Stimulated activated CD4-positive, alpha-beta T cell treated with anti-CD3 and anti-CD28 coated beads, TNF-alpha, amount 100 ng/mL, for 1 hour (primary cell): ENCODE measurements around the gene DTX1.
"Not testable (repeated sequence)": the region's sequence is repeated elsewhere in the genome, so short reads cannot be mapped to it uniquely, and the experiment has no call there.

ENCODE experiments used
- DNase-seq, 3 donors: peaks; one replicate each; pipeline ENCODE4 v3.0.0-alpha.2; 2020; ENCODE audit warnings: low read depth in 3 of 3, low spot score in 1 of 3

DTX1 gene

GRCh38 chr12:113112043-113112899 is 55.7 kb downstream of the DTX1 start:
- no peak for DNase-seq

DNA sequence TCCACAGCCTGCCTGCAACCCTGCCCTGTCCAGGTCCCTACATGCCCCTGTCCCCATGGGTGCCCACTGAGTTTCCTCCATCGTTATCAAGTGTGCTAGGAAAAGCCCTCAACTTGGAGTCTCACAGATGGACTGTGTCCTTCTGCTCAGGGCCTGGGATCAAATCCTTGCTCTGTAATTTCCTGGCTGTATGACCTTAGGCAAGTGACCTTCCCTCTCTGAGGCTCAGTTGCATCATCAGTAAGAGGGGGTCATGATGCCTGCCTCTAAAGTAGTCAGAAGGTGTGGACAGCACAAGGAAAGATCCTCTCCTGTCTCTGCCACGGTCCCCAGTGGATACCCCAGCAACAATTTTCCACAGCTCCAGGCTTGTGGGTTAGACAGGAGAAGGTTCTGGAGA is 56.9 kb downstream of the DTX1 start:
- no peak for DNase-seq

DNA sequence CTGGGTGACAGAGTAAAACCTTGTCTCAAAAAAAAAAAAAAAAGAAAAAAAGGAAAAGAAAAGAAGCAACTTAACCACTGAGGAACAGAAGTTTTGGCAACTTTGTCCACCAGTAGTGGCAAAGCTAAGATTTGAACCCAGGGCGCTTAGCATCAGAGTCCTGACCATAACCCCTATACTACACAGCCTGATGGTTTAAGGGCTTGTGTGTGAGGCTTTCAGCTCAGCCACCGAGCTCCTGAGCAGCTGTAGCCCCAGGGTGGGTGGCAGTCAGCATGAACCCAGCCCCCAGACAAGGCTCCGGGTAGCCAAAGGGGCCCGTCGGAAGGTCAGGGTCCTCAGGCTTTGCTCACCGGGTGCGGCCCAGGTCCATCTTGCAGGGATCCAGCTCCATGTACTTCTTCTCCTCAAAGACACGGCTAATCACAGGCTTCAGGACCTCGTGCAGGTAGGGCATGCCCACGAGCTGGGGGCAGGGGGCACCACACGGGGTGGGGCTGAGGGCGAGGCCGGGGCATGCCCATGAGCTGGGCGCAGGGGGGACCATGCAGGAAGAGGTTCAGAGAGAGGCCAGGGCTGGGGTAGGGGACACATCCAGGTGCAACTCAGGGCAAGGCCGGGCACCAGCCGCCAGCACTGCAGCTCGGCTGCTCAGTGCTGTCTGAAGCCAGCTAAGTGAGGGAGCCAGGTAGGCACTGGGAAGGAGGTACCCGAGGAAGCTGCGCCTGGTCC is 58.1 kb downstream of the DTX1 start:
- no peak for DNase-seq

- no peak for DNase-seq
These were observed 59.1 kb downstream of the DTX1 start for GRCh38 chr12:113115455-113116126.

- no peak for DNase-seq
These were observed 60.3 kb downstream of the DTX1 start for GRCh38 chr12:113116875-113117274.

- not testable (repeated sequence) for DNase-seq
These were observed 61.2 kb downstream of the DTX1 start for GRCh38 chr12:113117684-113118083.

DNA sequence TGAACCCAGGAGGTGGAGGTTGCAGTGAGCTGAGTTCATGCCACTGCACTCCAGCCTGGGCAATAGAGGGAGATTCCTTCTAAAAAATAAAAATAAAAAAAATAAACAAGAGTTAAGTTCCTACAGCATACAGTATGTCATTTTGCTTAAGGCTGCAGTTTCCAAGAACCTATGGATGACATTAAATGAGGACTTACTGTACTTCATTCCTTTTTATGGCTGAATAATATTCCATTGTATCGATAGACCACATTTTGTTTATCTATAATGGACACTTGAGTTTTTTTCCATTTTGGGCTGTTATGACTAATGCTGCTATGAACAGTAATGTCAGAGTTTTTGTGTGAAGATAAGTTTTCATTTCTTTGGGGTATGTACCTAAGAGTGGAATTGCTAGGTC is 61.6 kb downstream of the DTX1 start:
- no peak for DNase-seq

DNA sequence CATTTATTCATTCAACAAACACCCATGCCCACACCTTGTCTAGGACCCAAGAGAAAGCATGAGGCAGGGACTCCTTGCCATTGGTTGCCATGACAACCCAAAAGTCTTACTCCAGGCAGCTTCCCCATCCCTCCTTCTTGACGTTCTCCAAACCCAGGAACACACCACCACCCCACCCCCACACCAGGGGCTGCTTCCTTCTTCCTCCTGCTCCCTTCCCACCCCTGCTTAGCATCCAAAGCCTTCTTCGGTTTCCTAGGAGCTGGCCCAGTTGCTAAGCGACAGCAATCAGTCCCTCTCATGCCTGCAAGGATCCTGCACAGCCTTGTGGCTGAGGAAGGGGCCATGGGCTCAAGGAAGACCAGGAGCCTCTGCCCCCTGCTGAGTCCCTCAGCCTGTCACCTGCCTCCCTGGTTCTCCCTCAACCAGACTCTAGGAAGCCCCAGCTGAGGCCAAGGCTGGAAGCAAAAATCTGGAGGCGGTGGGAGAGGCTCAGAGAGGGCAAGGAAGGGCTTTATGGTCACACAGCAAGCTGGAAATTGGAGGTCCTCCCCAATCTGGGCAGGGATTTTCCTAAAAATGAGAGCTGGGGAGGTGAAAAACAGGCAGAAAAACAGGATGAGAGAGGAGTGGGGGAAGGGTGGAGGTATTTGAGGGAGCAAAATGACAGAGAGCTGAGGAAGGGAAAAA is 63.6 kb downstream of the DTX1 start:
- DNase-seq, result no peak

DNA sequence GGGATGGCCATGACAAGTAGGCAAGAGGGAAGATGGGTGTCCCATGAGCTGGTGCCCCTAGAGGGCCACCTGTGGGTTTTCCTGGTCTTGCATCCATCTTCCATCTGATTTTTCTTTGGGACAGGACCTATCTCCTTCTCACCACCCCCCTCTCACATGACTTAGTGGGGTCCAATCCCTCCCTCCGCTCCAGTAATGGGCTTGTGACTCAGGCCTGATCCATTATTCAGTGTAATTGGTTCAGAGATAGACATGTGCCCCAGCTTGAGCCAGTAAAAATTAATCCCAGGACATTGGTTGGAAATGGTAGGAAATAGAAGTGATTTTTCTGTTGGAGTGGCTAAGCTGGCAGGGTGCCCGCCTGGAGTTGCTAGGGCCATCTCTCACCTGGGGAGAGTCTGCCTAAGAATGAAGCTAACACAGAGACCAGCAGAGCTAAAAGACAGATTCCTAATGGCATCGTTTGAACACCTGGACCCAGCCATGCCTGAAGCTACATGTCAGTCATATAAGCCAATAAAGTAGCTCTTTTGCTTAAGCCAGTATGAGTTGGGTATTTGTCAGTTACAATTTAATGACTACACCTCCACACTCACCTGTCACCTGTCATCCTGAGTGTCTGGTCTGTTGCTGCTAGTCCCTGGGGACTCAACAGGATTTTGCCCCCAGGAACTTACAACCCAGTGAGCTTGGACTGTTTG is 64.3 kb downstream of the DTX1 start:
- no peak for DNase-seq

DNA sequence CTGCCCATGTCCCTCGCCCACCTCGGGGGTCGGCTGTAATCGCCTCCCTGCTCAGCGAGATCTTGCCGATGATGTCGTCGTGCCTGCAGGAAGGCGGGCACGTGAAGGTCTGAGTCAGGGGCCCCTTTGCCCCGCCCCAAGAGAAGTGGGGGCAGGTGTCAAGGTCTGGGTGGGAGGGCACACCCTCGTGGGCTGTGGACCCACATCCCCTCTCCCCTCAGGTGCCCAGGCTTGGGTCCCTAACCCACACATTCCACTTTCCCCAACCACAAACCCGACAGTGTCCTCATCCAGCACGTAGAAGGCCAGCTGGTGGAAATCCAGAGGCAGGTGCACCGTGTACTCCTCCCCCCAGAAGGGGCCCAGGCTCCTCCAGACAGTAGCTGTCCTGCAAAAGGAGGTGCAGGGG is 71.3 kb downstream of the DTX1 start:
- no peak for DNase-seq

DNA sequence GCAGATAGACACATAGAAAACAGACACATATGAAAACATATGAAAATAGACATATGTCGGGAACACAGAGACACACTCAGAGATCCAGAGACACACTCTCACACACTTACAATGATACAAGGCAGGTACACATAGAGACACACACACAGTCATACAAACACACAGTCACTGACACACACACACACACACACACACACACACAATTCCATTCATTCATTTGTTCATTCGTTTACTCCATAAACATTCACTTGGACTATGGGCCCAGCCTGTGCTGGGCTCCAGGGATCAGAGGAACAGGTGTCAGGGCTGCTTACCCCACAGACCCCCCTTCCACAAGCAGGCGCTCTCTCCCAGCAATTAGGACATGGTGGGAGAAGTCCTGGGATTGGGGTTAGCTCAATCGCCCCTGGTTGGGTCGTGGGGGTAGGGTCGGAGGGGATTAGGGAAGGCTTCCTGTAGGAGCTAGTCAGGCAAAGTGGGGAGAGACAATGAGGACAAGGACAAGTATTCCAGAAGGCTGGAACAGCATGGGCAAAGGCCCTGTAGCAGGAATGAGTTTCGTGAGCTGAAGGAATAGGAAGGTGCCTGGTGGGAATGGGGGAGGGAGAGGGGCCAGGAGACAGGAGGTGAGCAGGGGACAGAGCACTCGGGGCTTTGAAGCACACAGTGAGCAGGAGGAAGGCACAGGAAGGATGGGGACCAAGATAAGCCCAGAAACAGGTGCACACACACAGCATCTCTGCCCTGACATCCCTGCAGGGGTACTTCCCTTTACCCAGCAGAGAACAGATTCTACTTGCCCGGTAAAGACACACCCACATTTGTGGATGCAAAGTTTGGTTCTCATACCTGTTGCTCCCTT is 72.5 kb downstream of the DTX1 start:
- DNase-seq, result no peak

DNA sequence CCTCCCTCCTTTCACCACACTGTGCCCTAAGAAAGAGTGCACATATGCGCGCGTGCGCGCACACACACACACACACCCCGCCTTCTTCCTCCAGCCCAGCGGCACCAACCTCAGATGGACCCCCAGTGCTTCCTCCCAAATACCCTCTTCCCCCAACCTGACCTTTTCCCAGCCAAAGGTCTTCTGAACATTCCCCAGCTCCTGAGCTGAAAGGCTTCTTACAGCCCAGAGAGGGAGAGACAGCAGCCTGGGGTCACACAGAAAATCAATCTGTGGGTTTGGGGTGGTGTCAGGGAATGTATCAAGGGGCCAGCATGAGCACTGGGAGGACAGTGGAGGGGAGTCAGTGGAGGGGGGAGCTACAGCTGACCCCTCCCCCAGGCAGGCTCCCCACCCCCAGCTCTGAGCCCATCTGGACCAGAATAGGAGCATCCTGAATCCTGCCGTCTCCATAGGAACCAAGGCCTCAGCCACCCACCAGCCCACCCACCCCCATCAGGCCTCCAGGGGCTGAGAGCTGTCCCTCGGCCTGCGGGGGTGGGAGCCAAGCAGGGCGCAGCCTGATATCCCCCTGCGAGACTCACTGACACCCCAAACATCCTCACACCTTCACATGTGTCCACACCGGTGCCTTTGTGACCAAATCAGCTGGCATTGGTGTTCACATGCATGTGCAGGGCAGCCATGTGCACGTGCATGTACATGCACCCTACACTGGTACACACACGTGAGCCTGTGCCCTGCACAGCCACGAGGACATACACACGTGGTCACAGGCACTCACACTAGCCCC is 73.3 kb downstream of the DTX1 start:
- DNase-seq, result no peak

- no peak for DNase-seq
These were observed 74.1 kb downstream of the DTX1 start for GRCh38 chr12:113130457-113131135.

- no peak for DNase-seq
These were observed 75.0 kb downstream of the DTX1 start for GRCh38 chr12:113131556-113131955.

GRCh38 chr12:113133036-113133435 is 76.5 kb downstream of the DTX1 start:
- no peak for DNase-seq

- no peak for DNase-seq
These were observed 77.1 kb downstream of the DTX1 start for GRCh38 chr12:113133666-113134065.

DNA sequence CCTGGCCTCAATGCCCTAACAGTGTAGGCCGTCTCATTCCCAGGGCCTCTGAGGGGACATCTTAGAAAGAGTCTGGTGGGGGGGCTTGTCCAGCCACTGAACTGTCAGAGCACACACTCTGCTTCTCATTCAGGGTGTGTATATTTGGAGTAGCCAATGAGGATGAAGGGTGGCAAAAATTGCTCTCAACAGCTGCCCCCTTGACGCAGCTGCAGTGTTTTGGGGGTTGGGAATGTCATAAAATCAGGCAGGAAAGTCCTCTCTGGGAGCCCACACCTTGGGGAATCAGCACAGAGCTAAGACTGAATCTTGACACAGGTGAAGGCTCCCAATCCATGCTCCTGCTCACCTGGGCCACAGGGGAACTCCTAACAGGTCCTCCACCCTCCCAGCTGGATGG is 77.5 kb downstream of the DTX1 start:
- no peak for DNase-seq

GRCh38 chr12:113134521-113134951 is 78.0 kb downstream of the DTX1 start:
- no peak for DNase-seq
